Measurements from ENCODE around the gene DNAJC16. TPM values are rescaled to one million over a fixed set of nuclear protein-coding genes. Genes with fewer than 3 reads are reported as not detected.

DNAJC16 gene
- total RNA-seq, 2 experiments from 2014 or later, result 13.4 to 15.6 TPM

DNA sequence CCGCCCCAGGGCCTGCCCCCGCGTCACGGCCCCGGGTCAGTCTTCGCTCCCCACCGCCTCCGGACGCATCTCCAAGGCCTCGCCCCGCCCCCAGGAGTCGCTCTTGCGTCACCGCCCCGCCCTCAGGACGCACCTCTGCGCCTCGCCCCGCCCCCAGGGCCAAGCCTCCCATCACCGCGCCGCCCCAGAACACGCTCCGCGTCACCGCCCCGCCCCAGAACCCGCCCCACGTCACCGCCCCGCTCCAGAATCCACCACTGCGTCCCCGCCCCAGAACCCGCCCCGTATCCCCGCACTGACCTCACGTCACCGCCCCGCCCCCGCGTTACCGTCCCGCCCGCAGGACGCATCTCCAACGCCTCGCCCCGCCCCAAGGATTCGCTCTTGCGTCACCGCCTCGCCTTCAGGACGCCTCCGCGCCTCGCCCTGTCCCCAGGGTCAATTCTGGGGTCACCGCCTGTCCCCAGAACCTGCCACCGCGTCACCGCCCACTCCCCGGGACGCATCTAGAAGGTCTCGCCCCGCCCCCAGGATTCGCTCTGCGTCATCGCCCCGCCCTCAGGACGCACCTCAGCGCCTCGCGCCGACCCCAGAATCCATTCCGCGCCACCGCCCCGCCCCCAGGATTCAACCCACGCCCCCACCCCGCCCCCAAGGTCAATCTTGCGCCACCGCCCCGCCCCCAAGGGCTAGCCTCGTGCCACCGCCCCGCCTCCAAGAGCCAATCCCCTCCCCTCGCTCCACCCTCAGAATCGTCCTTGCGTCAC is 2.2 kb upstream of the DNAJC16 start:
- ChIA-PET POLR2A (interaction anchor here (1.3 kb wide), 3 partner anchors 10 to 55 kb away, joined by 3 to 8 read pairs (median 6); no protein-coding TSS in a partner anchor), CTCF (interaction anchor here (1.2 kb wide), 1 partner anchor 10 kb away, joined by 10 read pairs; no protein-coding TSS in a partner anchor)
- Mint-ChIP-seq H3K36me3 (ENCODE audit: low read depth) (no peaks in the 10 kb centered on the region), H3K9me3 (ENCODE audit: insufficient read depth) (no peaks in the 10 kb centered on the region), H3K27ac (peak overlapping the region; percentile 100), H3K4me1 (ENCODE audit: low read depth) (peaks cover 53% of the 10 kb centered on the region), H3K27me3 (ENCODE audit: low read depth) (no peaks in the 10 kb centered on the region), H3K4me3 (peak overlapping the region; percentile 82)
- ATAC-seq (peak; percentile 56), DNase-seq (peak; percentile 100)

GRCh38 chr1:15525050-15526020 is 1.3 kb upstream of the DNAJC16 start:
- POLR2A ChIA-PET, result interaction anchor here (1.3 kb wide), 2 partner anchors 11 to 54 kb away, joined by 3 to 6 read pairs; no protein-coding TSS in a partner anchor
- ATAC-seq, result peak; percentile 70
- Mint-ChIP-seq H3K27ac (peak overlapping the region; percentile 100), H3K9me3 (ENCODE audit: insufficient read depth) (no peaks in the 10 kb centered on the region), H3K4me3 (peak overlapping the region; percentile 82), H3K27me3 (ENCODE audit: low read depth) (no peaks in the 10 kb centered on the region), H3K36me3 (ENCODE audit: low read depth) (peaks cover 1% of the 10 kb centered on the region), H3K4me1 (ENCODE audit: low read depth) (peaks cover 53% of the 10 kb centered on the region)
- DNase-seq, result peak; percentile 27
- CTCF ChIA-PET, result no interaction called here

DNA sequence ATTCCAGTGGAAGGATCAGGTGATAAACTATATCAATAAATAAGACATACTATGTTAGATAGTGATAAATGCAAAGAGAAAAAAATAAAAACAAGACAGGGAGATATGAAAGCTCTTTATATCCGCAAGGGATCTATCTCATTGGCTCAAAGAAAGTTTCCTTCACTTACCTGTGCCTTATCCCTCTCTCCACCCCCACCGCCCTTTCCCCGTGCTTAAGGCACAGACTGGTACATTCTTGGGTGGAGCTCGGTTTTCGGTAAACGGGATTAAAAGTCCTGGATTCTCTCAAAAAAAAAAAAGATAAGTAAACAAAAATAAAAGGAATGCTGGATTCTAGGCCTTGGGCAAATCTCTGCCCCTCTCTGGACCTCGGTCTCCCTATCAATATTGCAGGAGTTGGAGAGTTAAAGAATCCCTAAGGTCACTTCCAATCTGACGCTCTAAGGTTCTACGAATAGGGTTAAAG is 593 bp upstream of the DNAJC16 start:
- ChIA-PET POLR2A (interaction anchor here (1.0 to 1.4 kb wide), 4 partner anchors 12 to 172 kb away, joined by 3 to 6 read pairs (median 4); no protein-coding TSS in a partner anchor), CTCF (interaction anchor here (1.3 kb wide), 1 partner anchor 215 kb away, joined by 3 read pairs; no protein-coding TSS in a partner anchor)
- peaks cover 2% of the 10 kb centered on the region for H3K36me3 Mint-ChIP-seq (ENCODE audit: low read depth)
- ATAC-seq (no peak), DNase-seq (peak; percentile 30)
- H3K4me3 Mint-ChIP-seq, result peak overlapping the region; percentile 82
- H3K9me3 Mint-ChIP-seq (ENCODE audit: insufficient read depth), result no peaks in the 10 kb centered on the region
- peak overlapping the region; percentile 100 for H3K27ac Mint-ChIP-seq
- no peaks in the 10 kb centered on the region for H3K27me3 Mint-ChIP-seq (ENCODE audit: low read depth)
- peaks cover 53% of the 10 kb centered on the region for H3K4me1 Mint-ChIP-seq (ENCODE audit: low read depth)

- H3K27ac Mint-ChIP-seq, result no peak overlapping the region
- peaks cover 4% of the 10 kb centered on the region for H3K36me3 Mint-ChIP-seq (ENCODE audit: low read depth)
- no peak overlapping the region for H3K4me3 Mint-ChIP-seq
- DNase-seq (no peak), ATAC-seq (no peak)
- H3K4me1 Mint-ChIP-seq (ENCODE audit: low read depth), result peaks cover 25% of the 10 kb centered on the region
- H3K9me3 Mint-ChIP-seq (ENCODE audit: insufficient read depth), result no peaks in the 10 kb centered on the region
- ChIA-PET CTCF (interaction anchor here (1.0 kb wide), 1 partner anchor 53 kb away, joined by 3 read pairs; no protein-coding TSS in a partner anchor), POLR2A (no interaction called here)
- no peaks in the 10 kb centered on the region for H3K27me3 Mint-ChIP-seq (ENCODE audit: low read depth)
These were observed 4.4 kb downstream of the DNAJC16 start for GRCh38 chr1:15531003-15531402.

- H3K4me1 Mint-ChIP-seq (ENCODE audit: low read depth), result peaks cover 20% of the 10 kb centered on the region
- H3K9me3 Mint-ChIP-seq (ENCODE audit: insufficient read depth), result no peaks in the 10 kb centered on the region
- no peak overlapping the region for H3K4me3 Mint-ChIP-seq
- no peak for ATAC-seq
- no peak for DNase-seq
- H3K27me3 Mint-ChIP-seq (ENCODE audit: low read depth), result no peaks in the 10 kb centered on the region
- ChIA-PET POLR2A (no interaction called here), CTCF (interaction anchor here (1.0 to 1.1 kb wide), 2 partner anchors 10 to 52 kb away, joined by 3 to 4 read pairs; no protein-coding TSS in a partner anchor)
- H3K27ac Mint-ChIP-seq, result no peak overlapping the region
- peaks cover 9% of the 10 kb centered on the region for H3K36me3 Mint-ChIP-seq (ENCODE audit: low read depth)
These were observed 5.0 kb downstream of the DNAJC16 start for GRCh38 chr1:15531682-15532081.

DNA sequence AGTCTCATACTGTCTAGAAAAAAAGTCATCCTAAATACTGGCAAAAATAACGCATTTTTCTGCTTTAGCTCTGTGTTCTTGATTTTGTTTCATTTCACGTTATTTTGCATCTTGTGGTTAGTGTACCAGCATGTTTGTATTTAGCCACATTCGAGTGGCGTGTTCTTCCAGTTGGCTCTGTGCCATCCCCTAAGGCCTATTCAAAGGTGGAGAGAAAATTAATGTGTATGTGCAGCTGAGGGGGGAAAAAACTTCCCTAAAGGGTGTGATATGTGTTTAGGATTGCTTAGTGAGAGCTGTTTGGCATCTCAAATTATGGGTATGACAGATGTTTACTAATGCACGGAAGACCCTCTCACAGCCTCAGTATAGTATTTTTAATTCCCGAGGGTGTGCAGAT is 12.1 kb downstream of the DNAJC16 start:
- H3K36me3 Mint-ChIP-seq (ENCODE audit: low read depth), result peaks cover 23% of the 10 kb centered on the region
- POLR2A ChIA-PET, result interaction anchor here (0.6 kb wide), 1 partner anchor 37 kb away, joined by 3 read pairs; no protein-coding TSS in a partner anchor
- no peaks in the 10 kb centered on the region for H3K4me1 Mint-ChIP-seq (ENCODE audit: low read depth)
- no peak overlapping the region for H3K27ac Mint-ChIP-seq
- DNase-seq (no peak), ATAC-seq (no peak)
- CTCF ChIA-PET, result interaction anchor here (0.7 to 0.8 kb wide), 3 partner anchors 10 to 218 kb away, joined by 3 to 4 read pairs (median 4); no protein-coding TSS in a partner anchor
- H3K4me3 Mint-ChIP-seq, result no peak overlapping the region
- no peaks in the 10 kb centered on the region for H3K27me3 Mint-ChIP-seq (ENCODE audit: low read depth)
- no peaks in the 10 kb centered on the region for H3K9me3 Mint-ChIP-seq (ENCODE audit: insufficient read depth)

DNA sequence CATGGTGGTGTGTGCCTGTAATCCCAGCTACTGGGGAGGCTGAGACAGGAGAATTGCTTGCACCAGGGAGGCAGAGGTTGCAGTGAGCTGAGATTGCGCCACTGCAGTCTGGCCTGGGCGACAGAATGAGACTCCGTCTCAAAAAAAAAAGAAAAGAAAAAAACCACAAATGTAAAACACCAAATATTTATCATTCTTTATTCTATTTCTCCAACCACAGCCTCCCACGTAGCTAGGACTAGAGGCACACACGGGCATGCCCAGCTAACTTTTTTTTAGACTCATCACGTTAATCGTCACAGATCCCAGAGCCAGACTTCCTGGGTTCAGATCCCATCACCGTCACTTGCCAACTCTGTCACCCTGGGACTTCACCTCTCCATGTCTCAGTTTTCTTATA is 13.5 kb downstream of the DNAJC16 start:
- Mint-ChIP-seq H3K36me3 (ENCODE audit: low read depth) (peaks cover 23% of the 10 kb centered on the region), H3K4me1 (ENCODE audit: low read depth) (no peaks in the 10 kb centered on the region), H3K4me3 (no peak overlapping the region), H3K9me3 (ENCODE audit: insufficient read depth) (no peaks in the 10 kb centered on the region), H3K27me3 (ENCODE audit: low read depth) (no peaks in the 10 kb centered on the region), H3K27ac (no peak overlapping the region)
- ChIA-PET POLR2A (no interaction called here), CTCF (no interaction called here)
- DNase-seq (no peak), ATAC-seq (no peak)

DNA sequence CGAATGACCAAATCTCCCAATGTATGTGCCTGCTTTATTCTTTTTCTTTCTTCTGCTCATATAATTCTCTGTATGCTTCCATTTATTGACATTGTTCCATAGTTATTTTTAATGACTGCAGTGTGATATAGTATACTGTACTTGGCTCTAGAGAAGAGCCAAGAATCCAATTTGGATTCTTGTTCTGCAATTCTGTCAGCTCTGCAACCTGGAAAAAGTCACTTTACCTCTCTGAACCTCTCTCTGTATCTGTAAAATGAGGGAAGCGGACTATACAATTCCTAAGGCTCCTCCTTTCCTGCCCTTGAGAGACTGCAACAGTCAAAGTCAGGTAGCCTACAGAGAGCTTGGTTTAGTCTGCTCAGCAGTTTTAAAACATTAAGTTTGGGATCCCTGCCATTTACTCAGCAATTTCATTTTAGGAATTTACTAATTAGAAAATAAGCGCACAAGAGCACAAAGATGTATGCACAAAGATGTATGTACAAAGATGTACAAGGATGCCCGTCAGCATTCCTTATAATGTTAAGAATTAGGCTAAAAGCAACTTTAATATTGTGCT is 14.7 kb downstream of the DNAJC16 start:
- DNase-seq (no peak), ATAC-seq (no peak)
- Mint-ChIP-seq H3K27ac (no peak overlapping the region), H3K27me3 (ENCODE audit: low read depth) (no peaks in the 10 kb centered on the region), H3K36me3 (ENCODE audit: low read depth) (peaks cover 19% of the 10 kb centered on the region), H3K4me1 (ENCODE audit: low read depth) (no peaks in the 10 kb centered on the region), H3K4me3 (no peak overlapping the region), H3K9me3 (ENCODE audit: insufficient read depth) (no peaks in the 10 kb centered on the region)
- POLR2A ChIA-PET, result no interaction called here
- CTCF ChIA-PET, result interaction anchor here (1.3 kb wide), 1 partner anchor 9 kb away, joined by 4 read pairs; no protein-coding TSS in a partner anchor

- no peak overlapping the region for H3K27ac Mint-ChIP-seq
These were observed 16.0 kb downstream of the DNAJC16 start for GRCh38 chr1:15542388-15543250.

GRCh38 chr1:15543251-15543588 is 16.6 kb downstream of the DNAJC16 start:
- H3K36me3 Mint-ChIP-seq (ENCODE audit: low read depth), result peaks cover 20% of the 10 kb centered on the region
- POLR2A ChIA-PET, result no interaction called here
- ATAC-seq (no peak), DNase-seq (no peak)
- H3K27me3 Mint-ChIP-seq (ENCODE audit: low read depth), result no peaks in the 10 kb centered on the region
- H3K4me1 Mint-ChIP-seq (ENCODE audit: low read depth), result no peaks in the 10 kb centered on the region
- CTCF ChIA-PET, result no interaction called here
- H3K27ac Mint-ChIP-seq, result no peak overlapping the region
- no peaks in the 10 kb centered on the region for H3K9me3 Mint-ChIP-seq (ENCODE audit: insufficient read depth)
- no peak overlapping the region for H3K4me3 Mint-ChIP-seq

More at GRCh38 chr1:15542388-15543250, 16.0 kb downstream of the DNAJC16 start:
- H3K4me3 Mint-ChIP-seq, result no peak overlapping the region
- H3K9me3 Mint-ChIP-seq (ENCODE audit: insufficient read depth), result no peaks in the 10 kb centered on the region
- H3K4me1 Mint-ChIP-seq (ENCODE audit: low read depth), result no peaks in the 10 kb centered on the region
- ATAC-seq, result no peak
- DNase-seq, result no peak
- no peaks in the 10 kb centered on the region for H3K27me3 Mint-ChIP-seq (ENCODE audit: low read depth)
- ChIA-PET POLR2A (no interaction called here), CTCF (interaction anchor here (1.3 kb wide), 1 partner anchor 11 kb away, joined by 4 read pairs; no protein-coding TSS in a partner anchor)
- peaks cover 14% of the 10 kb centered on the region for H3K36me3 Mint-ChIP-seq (ENCODE audit: low read depth)

Data from activated CD8-positive, alpha-beta T cell treated with anti-CD3 and anti-CD28 coated beads, Interleukin-2, amount 10 ng/mL, durations not matched to agents 7 days and 5 days (primary cell).